ENCODE data around the gene TRIM59.

TRIM59 gene

DNA sequence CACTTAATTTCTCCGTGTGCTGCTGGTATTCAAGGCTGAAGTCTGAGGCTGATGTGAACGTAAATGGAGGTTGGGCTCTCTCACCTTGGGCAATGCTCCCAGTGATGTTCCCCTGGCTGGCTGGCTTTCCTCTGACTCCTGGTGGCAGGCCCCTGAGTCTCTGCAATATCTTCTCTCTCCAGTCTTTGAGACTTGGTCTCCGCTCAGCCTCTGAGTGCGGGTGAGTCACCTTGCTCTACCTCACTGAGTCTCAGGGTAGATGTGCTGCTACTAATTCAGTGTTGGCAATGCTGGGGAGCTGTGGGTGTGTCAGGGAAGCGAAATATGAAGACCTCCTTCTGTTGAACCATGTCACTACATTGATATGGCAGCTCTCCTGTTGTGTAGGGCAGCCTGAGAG lies 31.3 kb upstream of the TRIM59 start:
- TF ChIP-seq, protein P1, sequence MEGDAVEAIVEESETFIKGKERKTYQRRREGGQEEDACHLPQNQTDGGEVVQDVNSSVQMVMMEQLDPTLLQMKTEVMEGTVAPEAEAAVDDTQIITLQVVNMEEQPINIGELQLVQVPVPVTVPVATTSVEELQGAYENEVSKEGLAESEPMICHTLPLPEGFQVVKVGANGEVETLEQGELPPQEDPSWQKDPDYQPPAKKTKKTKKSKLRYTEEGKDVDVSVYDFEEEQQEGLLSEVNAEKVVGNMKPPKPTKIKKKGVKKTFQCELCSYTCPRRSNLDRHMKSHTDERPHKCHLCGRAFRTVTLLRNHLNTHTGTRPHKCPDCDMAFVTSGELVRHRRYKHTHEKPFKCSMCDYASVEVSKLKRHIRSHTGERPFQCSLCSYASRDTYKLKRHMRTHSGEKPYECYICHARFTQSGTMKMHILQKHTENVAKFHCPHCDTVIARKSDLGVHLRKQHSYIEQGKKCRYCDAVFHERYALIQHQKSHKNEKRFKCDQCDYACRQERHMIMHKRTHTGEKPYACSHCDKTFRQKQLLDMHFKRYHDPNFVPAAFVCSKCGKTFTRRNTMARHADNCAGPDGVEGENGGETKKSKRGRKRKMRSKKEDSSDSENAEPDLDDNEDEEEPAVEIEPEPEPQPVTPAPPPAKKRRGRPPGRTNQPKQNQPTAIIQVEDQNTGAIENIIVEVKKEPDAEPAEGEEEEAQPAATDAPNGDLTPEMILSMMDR (IDR thresholded peaks at IDR 0.05; ENCODE audit: control insufficient read depth, extremely low read depth, insufficient read depth) = no peak
- no peak overlapping the region for H3K4me3 ChIP-seq (ENCODE audit: low read depth, low read length)
- no peak for DNase-seq (ENCODE audit: low read depth)

DNA sequence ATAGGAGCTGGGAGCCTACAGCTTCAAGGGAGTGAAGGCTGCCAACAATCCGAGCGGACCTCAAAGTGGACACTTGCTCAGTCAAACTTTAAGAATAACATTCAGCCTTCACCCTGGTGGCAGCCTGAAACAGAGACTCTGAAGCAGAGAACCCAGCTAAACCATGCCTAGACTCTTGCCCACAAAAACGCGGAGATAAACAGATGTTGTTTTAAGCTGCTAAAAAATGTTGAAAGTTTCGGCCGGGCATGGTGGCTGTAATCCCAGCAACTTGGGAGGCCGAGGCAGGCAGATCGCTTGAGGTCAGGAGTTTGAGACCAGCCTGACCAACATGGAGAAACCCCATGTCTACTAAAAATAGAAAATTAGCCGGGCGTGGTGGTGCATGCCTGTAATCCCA lies 29.8 kb upstream of the TRIM59 start:
- no peak overlapping the region for H3K4me3 ChIP-seq (ENCODE audit: low read depth, low read length)
- TF ChIP-seq, protein P1 (IDR thresholded peaks at IDR 0.05; ENCODE audit: control insufficient read depth, extremely low read depth, insufficient read depth) = no peak
- DNase-seq (ENCODE audit: low read depth) = no peak

DNA sequence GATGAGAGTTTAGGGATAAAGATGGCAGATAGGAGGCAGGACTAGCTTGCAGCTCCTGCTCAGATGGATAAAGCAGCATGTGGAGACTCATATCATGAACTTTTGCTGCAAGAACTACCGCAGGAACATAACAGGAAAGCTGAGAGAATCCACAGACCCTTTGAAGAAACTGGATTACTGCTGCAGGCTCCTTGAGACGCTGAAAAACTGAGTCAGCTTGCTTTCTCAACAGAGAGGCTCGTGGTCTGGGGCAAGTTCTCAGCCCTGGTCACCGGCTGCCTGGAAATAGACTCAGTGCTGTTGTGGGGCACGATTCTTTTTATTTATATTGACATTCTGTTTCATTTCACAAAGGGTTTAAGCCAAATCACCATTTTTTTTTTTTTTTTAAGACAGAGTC lies 28.8 kb upstream of the TRIM59 start:
- TF ChIP-seq, protein P1 (IDR thresholded peaks at IDR 0.05; ENCODE audit: control insufficient read depth, extremely low read depth, insufficient read depth) = no peak
- no peak overlapping the region for H3K4me3 ChIP-seq (ENCODE audit: low read depth, low read length)
- DNase-seq (ENCODE audit: low read depth) = no peak

DNA sequence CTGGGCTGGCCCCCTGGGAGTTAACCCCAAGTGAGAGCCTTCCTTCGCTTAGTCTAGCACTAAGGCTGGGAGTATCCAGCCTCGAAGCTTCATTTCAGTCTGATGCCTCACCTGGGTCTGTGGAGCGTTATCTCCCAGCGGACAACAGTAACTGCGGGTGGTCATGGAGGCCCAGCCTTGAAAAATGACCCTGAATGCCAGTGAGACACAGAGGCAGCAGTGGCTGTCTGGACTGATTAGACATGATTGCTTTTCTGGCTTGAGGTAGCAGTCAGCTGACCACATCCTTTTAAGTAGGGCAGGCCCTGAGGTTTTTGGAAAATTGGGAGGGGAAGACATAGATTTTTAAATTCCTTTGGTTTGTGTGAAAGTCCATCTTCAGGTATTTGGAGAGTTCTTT lies 28.2 kb upstream of the TRIM59 start:
- no peak overlapping the region for H3K4me3 ChIP-seq (ENCODE audit: low read depth, low read length)
- TF ChIP-seq, protein P1 (IDR thresholded peaks at IDR 0.05; ENCODE audit: control insufficient read depth, extremely low read depth, insufficient read depth) = no peak
- DNase-seq (ENCODE audit: low read depth) = no peak

DNA sequence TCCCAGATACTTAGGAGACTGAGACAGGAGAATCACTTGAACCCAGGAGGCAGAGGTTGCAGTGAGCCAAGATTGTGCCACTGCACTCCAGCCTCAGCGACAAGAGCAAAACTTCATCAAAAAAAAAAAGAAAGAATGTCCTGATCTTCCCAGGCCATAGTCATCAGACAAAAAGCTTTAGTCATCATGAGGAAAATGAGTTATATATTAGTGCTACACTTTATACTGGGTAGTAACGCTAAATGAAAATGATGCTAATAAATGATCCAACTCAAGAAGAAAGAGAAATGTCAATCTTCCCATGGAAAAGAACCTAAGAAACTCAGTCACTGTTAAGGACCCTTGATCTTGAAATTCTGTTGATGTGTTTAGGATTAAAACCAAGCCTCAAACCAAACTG lies 26.3 kb upstream of the TRIM59 start:
- TF ChIP-seq, protein P1 (IDR thresholded peaks at IDR 0.05; ENCODE audit: control insufficient read depth, extremely low read depth, insufficient read depth) = no peak
- no peak overlapping the region for H3K4me3 ChIP-seq (ENCODE audit: low read depth, low read length)

DNA sequence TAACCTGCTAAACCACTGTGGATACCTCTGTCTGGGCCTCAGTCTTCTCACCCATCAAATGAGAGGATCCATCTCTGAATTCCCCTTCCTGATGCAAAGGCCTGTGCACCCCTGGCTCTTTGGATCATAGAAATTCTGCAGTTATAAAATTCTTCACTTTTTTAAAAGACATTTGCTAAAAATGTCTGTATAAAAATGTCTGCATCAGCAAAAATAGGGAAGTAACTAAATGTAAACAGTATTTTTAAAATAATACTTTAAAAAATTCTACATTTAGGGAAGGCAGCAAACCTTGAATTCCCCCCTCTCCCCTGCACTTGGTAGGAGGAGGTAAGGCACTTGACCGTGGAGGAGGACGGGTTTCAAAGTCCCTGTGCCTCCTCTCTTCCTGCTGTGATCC lies 25.6 kb upstream of the TRIM59 start:
- DNase-seq (ENCODE audit: low read depth) = no peak
- TF ChIP-seq, protein P1 (IDR thresholded peaks at IDR 0.05; ENCODE audit: control insufficient read depth, extremely low read depth, insufficient read depth) = no peak
- no peak overlapping the region for H3K4me3 ChIP-seq (ENCODE audit: low read depth, low read length)

More for the DNA sequence above, 26.3 kb upstream of the TRIM59 start:
- no peak for DNase-seq (ENCODE audit: low read depth)

DNA sequence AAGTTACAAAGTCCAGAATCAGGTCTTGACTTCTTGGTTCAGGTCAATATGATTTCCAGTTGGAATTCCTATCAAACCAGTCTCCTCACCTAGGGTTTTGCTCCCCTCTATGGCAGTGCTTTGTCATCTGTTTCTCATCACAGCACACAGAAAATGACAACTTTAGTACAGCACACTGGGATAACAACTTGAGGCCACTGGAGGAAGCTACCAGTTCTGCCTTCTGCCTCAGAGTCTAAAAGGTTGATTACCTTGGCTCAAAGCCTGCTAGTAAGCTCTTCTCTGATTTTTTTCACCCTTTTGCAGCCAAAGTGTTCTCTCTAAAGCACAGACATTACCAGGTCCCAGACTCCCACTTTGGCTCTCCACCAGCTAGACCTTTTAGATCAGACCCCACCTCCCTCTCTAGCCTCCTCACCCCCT lies 24.8 kb upstream of the TRIM59 start:
- H3K4me3 ChIP-seq (ENCODE audit: low read depth, low read length) = no peak overlapping the region
- no peak for DNase-seq (ENCODE audit: low read depth)
- TF ChIP-seq, protein P1 (IDR thresholded peaks at IDR 0.05; ENCODE audit: control insufficient read depth, extremely low read depth, insufficient read depth) = no peak

Data from LNCaP clone FGC (cell line).